HG03108 (cell line): ENCODE data around the gene TSPAN1.
A peak's percentile ranks its signal among the peaks of the same experiment; 100 is the strongest.

ENCODE experiments used
- ATAC-seq: cut with Tn5 transposase; IDR thresholded peaks from one replicate; pipeline ENCODE4 v1.9.1; 2021; ENCODE audit warnings: moderate library complexity; ENCODE audit not compliant: unreplicated experiment

The TSPAN1 gene, protein sequence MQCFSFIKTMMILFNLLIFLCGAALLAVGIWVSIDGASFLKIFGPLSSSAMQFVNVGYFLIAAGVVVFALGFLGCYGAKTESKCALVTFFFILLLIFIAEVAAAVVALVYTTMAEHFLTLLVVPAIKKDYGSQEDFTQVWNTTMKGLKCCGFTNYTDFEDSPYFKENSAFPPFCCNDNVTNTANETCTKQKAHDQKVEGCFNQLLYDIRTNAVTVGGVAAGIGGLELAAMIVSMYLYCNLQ

DNA sequence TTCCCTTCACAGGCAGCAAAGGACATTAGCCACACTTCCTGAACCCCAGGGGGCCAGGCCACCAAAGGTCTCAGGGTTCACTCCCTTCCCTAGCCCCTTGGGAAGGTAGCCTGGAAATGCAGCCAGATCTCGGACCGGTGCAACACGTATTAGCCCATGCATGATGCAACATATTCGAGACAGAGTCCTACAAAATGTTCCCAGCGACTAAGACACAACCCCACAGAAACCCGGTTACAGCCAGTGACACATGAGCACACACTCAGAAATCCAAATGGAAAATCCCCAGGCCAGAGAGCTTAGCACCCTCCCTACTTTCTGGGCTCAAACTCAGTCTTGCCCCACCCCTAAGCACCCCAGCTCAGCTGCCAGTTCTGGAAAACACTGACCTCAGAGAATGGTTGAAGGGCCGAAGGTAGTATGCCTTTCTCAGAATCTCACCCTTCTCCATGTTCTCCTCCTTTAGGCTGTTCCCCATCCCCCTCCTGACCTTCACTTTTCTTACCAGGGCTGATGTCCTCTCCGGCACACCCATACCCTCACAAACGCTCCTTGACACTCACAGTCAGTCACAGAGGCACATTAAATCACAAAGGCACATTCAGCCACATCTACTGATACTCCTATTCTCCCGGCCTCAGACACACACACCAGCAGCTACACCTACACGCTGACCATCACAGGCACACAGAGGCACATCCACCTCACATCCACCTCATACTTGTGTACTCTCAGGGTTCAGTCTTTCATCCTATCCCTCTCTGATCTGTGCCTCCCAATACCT, at the start of gene TSPAN1:
TSPAN1 (plus strand) TSS at position 640 of the 784 bp plus-strand sequence. CDS start 6,021 bp downstream, outside the sequence.
- ATAC-seq, result no peak

DNA sequence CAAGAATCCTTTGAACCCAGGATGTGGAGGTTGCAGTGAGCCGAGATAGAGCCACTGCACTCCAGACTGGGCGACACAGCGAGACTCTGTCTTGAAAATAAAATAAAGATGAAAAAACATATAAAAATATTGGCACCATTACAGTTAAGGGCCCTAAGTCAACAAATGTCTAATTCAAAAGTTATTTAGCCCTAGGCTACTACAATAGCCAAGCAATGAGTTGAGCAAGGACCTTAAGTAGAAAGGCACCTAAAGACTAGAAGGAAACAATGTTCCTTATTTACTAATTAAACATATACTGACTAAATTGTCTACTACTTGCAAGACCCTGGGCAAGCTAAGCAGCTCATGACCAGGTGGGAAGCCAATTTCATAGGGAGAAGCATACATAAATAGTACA, 46.5 kb upstream of the TSPAN1 start:
- ATAC-seq, result no peak

DNA sequence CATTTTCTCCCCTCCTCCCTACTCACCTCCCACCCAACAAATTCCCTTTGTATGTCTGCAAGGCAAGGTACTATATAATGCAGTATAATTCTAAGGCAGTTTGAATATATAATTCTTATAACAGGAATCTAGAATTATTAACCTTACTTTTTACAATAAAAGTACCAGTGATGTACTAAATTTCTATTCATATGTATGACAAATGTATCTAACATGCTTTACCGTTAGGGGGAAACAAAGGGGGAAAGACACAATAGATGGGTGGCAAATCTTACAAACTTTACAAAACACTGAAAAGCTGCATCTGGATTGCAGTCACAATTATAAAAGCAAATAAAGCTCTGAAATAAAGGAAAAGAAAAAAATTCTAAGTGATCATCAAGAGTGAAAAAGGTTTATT, 44.8 kb upstream of the TSPAN1 start:
- ATAC-seq, result no peak

DNA sequence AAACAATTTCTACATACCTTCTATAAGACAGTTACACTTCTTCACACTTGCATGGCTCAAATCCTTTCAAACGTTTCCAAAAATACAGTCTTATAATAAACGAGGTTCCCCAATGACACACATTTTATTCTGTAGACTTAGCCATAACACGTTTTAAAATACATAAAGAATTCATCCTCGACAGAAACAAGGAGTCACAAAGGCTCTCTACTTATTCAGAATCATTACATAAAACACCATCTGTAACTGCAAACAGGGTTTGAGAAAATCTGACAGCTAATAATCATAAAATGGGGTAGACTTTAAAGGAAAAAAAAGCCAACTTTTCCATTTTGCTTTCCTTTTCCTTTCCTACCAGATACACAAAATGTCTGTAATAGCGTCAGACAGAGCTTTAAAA, 44.3 kb upstream of the TSPAN1 start:
- ATAC-seq, result no peak

DNA sequence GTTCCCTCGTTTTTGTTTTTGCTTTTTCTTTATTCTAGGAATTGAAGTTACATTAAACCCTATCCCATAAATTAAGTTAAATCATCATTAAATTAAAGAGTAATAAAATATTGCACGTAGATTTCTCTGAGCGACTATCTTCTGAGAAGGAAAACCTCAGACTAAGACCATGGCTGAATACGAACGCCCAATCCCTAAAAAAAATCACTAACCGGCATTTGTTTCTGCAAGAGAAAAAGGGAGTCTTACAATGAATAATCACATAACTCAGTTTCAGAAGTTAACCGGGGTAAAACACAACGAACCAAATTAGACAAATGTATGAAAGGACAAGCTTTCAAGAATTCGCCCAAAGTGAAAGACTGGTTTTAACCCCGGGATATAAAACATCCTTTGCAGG, 43.8 kb upstream of the TSPAN1 start:
- ATAC-seq, result no peak

DNA sequence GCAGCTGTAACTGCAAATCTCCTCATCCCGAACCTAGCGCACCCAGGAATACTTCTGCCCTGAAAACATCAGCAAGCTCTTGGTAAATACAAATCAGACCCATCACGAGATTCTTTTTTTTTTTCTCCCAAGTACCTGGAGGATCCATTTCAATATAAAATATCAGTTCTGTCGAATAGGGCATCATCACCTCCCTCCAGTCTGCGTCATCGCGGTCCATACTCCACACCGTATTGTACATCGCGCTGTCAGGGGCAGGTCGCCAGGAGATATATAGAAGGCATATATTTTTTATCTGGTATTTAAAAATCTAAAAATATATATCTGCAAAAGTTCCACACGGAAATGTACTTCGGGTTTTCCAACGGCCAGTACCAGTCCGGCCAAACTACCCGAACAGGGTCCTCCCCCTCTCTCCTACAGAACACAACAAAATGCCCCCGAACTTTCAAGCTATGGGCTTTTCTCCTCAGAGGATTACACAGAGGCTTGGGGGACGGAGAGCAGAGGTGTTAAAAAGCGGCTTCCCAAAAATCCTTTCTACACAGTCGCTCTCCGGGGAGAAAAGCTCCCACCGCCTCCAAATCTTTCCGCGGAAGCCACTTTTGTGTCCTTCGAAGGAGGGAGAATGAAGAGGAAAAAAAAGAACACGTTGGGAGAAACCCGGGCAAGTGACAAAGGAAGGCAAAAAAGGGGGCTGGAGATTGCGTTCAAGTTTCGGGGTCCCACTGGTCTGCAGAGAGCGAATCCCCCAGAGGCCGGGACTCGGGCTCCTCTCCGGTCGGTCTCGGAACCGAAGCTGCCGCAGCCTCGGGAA, 43.0 kb upstream of the TSPAN1 start:
- ATAC-seq, result no peak

DNA sequence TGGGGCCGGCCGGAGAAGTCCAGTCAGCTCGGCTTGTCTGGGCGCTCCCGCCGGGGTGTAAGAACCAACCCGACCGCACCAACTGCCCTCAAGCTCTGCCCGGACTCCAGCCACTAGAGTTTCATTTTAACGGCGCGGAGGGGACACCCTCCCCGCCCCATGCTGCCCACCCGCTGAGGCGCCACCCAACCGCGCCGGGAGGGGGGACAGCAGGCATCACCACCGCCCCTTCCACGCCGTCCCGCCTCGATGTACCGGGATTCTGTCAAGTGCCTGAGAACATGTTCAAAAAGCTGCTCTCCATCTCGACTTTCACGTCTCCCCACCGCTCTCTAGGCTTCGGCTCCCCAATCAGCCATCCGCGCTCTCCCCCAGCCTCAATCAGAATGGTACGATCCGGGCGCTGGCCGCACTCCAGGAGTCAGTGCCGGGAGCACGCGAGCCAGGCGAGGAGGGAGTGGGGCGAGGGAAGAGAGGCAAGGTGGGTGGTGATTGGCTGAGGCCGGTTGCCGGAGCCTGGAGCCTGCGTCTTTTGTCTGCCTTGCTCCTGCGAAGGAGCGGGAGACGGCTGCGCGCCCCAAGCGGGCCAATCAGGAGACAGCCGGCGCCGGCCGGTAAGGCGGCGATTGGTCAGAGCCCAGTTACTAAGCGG, 42.2 kb upstream of the TSPAN1 start, which contains the start of gene PIK3R3:
PIK3R3 (minus strand) TSS at position 101 of the 652 bp plus-strand sequence. CDS start 677 bp downstream, outside the sequence.
- ATAC-seq, result peak; percentile 85

DNA sequence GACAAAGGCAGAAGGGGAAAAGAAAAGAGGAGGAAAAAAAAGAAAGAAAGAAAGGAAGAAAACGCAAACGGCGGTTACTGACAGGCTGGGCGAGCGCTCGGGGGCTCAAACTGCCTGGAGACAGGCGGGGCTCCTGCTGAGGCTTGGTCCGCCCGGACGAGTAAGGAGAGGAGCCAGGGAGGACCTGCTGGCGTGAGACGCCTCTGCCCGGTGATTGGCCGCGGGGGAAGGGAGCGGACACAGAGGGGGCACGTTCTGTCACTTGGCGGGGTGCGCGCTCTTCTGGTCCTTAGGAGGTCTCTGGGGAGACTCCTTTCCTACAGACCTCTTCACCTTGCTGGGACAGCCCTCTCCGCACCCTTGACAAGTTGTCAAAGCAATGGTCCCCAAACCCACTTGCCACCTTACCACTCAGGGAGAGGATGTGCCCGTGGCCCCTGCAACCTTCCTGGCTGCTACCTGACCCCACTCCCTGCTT, 41.7 kb upstream of the TSPAN1 start:
- ATAC-seq, result peak; percentile 38

DNA sequence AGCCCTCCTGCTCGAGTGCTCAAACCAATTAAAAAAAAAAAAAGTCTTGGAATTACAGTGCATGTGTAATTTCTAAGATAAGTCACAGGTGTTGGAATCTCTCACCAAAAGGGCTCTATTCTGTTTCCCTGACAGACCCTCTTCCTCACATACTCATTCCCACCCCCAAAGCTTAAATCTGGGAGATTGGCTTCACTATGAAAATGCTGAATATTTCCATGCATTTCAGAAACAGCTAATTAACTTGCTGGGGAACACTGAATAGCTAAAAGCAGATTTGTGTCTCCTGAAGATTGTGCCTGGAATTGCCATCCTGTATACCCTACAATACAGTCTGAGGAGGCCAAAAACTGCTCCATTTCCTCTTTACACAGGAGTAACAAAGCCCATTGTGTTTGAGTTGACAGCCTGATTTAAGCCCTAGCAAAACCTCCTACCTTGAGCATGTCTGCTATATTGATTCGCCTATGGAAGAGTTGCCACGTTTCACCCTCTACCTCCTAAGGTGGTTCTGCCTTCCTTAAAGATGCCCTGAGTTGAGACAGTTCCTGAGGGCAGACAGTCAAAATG, 41.0 kb upstream of the TSPAN1 start:
- ATAC-seq, result no peak

DNA sequence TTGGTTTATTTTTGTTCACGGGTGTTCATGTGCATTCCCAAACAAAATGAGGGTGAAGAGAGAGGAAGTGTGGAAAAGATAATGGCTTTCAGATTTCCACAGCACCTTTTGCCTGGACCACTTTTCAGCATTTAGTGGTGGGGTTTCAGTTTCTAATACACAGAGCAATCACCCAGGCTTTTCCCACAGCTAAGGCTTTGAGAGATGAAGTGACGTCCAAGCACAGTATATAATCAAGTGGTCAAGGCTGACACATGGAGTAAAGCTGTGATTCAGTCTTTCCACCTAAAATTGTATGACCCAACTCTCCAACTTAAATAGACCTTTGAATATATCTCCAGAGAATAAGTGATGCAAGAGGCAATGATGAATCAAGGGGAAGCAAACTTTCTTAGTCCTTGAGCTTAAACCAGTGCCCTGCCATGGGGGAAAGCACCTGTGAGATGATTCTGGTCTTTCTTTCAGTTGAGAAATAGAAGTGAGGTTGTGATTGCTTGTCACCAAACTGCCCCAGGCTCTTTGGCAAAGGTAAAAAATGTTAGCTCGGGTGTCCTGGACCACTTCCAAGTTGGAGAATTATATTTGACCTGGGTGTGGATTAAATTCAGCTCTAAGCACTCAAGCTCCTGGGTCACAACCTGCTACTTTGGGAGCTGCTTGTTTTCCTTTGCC, 40.1 kb upstream of the TSPAN1 start:
- no peak for ATAC-seq

DNA sequence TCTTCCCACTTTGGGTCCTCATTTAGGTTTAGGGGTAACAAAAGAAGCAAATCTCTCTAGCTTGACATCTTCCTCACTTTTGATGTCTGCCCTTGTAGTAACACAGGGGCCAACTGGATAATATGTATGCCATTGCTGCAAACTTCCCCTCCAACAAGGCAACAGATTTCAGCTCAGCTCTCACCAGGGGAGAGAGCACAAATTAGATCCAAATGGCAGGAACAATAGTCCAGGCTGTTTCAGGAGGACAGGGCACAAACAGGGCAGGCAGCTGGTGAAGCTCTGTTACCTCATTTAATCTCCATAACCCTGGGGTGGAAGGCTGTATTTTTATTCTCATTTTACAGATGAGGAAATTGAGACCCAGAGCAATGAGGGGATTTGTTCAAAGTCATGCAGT, 38.2 kb upstream of the TSPAN1 start:
- ATAC-seq, result no peak

DNA sequence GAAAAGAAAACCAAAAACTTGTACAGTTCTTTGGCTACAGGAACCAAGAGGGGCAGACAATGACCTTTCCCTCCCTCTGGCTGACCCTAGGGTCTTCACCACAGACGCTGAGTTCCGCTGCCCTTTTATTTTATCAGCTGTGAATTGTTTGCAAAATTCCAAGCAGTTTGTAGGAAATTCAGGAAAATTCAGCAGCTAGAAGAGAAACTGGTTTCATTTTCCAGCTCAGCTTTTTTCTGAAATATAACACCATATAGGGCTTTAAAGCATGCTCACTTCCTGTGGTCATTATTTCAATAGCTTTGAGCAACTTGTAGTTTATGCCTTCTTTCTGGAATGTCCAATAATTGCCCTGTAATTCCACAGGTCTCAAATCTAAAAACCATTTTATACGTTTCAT, 37.0 kb upstream of the TSPAN1 start:
- ATAC-seq, result no peak

DNA sequence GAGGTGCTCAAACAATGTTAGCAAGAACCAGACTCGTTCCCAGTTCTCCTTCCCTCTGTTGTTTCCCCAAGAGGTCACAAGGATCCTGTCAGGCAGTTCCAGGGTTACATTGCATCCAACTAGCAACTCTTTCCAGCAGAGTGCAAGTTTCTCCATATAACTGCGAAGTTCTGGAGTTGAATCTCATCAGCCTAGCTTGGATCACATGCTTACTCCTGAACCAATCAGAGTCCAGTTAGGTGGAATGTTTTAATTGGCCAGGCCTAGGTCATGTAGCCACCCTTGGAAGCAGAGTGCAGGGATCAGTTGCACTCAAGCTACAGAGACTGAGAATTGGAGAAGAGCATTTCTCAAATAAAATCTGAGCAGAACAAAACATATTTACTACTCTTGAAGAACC, 26.6 kb upstream of the TSPAN1 start:
- no peak for ATAC-seq

DNA sequence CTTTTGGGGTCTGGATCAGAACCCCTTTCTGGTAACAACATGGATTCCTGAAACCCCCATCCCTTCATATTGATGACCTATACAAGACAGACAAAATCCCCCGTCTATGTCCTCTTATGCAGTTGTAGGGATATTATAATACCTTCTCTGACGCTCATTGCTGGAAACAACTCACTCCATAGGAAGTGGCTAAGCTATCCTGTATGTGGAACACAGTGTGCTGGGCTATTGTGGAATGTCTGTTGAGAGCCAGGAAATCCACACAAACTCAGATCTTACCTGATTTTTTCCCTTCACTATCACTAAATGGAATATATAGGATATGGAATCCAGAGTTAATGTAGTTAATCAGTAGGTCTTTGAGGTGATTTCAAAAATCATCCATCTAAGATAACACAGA, 24.8 kb upstream of the TSPAN1 start:
- ATAC-seq, result no peak

DNA sequence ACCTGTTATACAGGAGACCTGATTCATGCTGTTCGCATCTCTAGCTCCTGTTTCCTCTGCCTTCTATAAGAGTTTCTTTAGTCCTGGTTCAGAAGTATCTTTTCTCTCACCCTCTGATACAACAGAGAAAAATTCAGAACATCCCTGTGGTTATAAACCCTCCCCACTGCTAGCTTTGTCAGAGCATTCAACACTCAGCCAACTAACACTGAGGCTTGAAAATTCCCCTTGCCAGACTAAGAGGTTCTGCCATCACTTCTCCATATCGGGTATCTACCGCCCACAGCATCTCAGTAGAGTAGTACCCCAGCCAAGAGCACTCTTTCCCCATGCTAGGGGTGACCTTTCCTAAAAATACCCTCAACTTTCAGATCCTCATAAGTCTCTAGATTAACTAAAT, 22.9 kb upstream of the TSPAN1 start:
- ATAC-seq, result no peak

DNA sequence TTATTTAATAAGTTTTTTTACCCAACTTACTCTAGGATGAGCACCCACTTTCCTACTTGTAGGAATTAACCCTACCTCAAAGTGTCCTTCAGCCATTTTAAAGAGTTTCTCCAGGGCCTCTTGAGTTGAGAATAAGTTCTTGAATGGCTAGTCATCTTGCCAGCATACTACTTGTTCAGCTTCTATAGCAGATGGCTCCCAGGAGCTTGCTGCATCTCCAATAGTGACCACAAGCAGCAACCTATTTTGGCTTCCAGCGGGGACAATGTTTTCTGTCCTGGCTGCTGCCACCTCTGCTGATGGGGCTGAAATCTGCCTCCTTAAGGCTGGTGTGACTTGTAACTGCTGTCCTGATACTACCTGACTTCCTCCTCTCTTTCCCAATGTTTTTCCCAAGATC, 21.7 kb upstream of the TSPAN1 start:
- ATAC-seq, result no peak

DNA sequence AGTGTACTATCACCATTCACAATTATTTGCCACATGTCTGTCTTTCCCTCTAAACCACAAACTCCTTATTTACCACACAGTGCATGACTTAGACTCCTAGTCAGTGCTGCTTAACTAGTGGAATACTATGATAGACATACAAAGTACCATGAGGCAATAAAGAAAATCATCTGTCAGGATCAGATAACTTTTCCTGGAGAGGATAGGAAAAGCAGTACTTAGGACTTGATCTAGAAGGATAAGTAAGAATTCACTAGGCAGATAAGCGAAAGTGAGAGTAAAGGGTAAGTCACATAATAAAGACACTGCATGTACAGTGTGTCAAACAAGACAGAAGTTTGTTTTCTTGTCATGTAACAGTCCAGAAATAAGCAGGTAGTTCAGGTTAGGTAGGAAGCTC, 21.2 kb upstream of the TSPAN1 start:
- ATAC-seq, result no peak

DNA sequence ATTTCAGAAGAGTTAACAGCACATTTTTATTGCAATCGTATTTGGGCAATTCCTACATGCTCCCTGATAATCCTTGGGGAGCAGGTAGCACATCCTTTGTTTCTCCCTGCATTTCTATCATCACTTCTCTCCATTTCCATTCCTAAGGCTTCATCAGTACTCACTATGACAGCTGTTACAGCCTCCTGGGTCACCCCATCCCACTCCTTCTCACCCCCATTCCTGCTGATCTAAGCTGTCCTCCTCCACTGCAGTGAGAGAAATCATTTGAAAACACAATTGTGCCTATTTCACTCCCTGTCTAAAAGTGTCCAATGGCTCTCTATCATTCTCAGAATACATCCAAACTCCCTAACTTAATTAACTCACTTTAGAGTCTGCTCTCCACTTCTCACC, 17.0 kb upstream of the TSPAN1 start:
- no peak for ATAC-seq

DNA sequence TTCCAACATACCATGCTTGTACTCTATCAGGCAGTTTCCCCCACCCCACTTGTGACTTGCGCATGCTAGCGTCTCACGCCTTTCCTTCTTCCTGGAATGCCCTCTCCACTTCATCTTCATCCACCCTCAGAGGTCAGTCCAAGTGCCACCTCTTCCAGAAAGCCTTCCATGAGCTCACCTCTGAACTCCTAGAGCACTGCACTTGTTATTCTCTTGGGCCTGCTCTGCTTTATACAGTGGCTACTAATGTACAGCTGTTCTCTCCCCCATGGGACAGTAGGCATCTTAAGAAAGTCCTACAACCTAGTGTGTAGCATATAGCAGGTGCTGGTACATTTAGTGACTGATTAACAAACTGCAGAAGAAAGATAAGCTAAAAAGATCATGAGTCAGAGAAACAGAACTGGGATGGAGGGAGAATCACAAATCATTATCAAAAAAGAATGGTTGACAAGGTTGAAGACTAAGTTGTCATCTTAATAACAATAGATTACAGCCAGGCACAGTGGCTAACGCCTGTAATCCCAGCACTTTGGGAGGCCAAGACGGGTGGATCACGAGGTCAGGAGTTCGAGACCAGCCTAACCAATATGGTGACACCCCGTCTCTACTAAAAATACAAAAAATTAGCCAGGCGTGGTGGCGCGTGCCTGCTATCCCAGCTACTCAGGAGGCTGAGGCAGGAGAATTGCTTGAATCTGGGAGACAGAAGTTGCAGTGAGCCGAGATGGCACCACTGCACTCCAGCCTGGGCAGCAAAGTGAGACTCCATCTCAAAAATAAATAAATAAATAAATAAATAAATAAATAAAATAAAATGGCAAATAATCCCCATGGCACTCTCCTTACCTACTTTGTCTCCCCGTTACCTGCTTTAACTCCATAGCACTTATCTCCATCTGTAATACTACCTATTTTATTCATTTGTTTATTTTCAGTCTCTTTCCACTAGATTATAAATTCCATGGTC, 16.3 kb upstream of the TSPAN1 start:
- peak; percentile 88 for ATAC-seq
